ENCODE results near the gene INSR. TPM values are rescaled to one million over a fixed set of nuclear protein-coding genes. Genes with fewer than 3 reads are reported as not detected.

INSR gene
- total and polyA plus RNA-seq, 10 of the 15 experiments (the other 5 are each of a cell fraction or from before 2014, with no cell fraction given), result 4.2 to 34.9 (median 13.6) TPM

- TF ChIP-seq ELK1 (IDR thresholded peaks at IDR 0.05; ENCODE audit: low read depth, low read length), result no peak
- TF ChIP-seq, protein P1, sequence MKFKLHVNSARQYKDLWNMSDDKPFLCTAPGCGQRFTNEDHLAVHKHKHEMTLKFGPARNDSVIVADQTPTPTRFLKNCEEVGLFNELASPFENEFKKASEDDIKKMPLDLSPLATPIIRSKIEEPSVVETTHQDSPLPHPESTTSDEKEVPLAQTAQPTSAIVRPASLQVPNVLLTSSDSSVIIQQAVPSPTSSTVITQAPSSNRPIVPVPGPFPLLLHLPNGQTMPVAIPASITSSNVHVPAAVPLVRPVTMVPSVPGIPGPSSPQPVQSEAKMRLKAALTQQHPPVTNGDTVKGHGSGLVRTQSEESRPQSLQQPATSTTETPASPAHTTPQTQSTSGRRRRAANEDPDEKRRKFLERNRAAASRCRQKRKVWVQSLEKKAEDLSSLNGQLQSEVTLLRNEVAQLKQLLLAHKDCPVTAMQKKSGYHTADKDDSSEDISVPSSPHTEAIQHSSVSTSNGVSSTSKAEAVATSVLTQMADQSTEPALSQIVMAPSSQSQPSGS (IDR thresholded peaks at IDR 0.05; ENCODE audit: low read length), result peak; percentile 54
- TF ChIP-seq, protein P2, sequence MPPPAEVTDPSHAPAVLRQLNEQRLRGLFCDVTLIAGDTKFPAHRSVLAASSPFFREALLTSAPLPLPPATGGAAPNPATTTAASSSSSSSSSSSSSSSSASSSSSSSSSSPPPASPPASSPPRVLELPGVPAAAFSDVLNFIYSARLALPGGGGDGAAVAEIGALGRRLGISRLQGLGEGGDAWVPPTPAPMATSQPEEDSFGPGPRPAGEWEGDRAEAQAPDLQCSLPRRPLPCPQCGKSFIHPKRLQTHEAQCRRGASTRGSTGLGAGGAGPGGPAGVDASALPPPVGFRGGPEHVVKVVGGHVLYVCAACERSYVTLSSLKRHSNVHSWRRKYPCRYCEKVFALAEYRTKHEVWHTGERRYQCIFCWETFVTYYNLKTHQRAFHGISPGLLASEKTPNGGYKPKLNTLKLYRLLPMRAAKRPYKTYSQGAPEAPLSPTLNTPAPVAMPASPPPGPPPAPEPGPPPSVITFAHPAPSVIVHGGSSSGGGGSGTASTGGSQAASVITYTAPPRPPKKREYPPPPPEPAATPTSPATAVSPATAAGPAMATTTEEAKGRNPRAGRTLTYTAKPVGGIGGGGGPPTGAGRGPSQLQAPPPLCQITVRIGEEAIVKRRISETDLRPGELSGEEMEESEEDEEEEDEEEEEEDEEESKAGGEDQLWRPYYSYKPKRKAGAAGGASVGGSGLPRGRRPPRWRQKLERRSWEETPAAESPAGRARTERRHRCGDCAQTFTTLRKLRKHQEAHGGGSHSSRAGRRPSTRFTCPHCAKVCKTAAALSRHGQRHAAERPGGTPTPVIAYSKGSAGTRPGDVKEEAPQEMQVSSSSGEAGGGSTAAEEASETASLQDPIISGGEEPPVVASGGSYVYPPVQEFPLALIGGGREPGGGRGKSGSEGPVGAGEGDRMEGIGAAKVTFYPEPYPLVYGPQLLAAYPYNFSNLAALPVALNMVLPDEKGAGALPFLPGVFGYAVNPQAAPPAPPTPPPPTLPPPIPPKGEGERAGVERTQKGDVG (CRISPR knock-in tag; IDR thresholded peaks at IDR 0.05), result no peak
- TF ChIP-seq ZNF592 (IDR thresholded peaks at IDR 0.05), result no peak
- TF ChIP-seq MTA3 (IDR thresholded peaks at IDR 0.05; ENCODE audit: borderline replicate concordance, low read length), result peak; percentile 75; the same call in 1 of the 2 replicates
- TF ChIP-seq FOXM1 (IDR thresholded peaks at IDR 0.05; ENCODE audit: low read depth, low read length), result no peak
- no peak for TF ChIP-seq RELA (IDR thresholded peaks at IDR 0.05; ENCODE audit: borderline replicate concordance, partially characterized antibody)
- TF ChIP-seq ESRRA (IDR thresholded peaks at IDR 0.05; ENCODE audit: low read length), result no peak
- no peak for TF ChIP-seq BCL3 (IDR thresholded peaks at IDR 0.05; ENCODE audit: borderline replicate concordance, insufficient read depth, low read depth, low read length, poor library complexity, severe bottlenecking)
- no peak for TF ChIP-seq ASH2L (IDR thresholded peaks at IDR 0.05; ENCODE audit: borderline replicate concordance, low read depth)
- no peak for TF ChIP-seq CTCF (IDR thresholded peaks at IDR 0.05 in 2 of 3, conservative IDR thresholded peaks at IDR 0.05 in 1 of 3; ENCODE audit: control insufficient read depth in 2 of 3, extremely low read depth in 1 of 3, insufficient read depth in 1 of 3, low read depth in 3 of 3, low read length in 3 of 3)
Measured at GRCh38 chr19:7197119-7197759, 97.0 kb downstream of the INSR start (continued).

Data from GM12878 (cell line).